HK-2 (cell line): ENCODE data around the gene RICTOR.
"Not testable (repeated sequence)": the region's sequence is repeated elsewhere in the genome, so short reads cannot be mapped to it uniquely, and the experiment has no call there.

Source experiments
- DNase-seq: peaks from one replicate; pipeline ENCODE4 v3.0.0-alpha.2; 2018; ENCODE audit not compliant: unreplicated experiment

Gene RICTOR

DNA sequence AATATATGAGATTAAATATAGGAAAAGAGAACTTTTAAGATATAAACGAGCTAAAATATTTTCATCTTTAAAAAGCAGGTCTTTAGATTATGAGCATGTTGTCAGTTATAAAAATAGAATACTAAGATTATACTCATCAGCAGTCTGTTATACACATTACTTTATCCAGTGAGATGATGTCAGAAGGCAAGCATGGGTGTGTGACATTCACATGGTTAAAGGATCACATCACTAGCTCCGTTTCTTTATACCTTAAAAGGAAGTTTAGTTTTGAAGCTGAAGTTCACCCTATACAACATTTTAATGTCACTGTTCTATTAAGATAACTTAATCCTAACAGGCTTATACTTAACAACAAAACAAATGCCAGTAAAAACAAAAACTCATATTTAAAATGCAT, 59.6 kb downstream of the RICTOR start:
- no peak for DNase-seq

DNA sequence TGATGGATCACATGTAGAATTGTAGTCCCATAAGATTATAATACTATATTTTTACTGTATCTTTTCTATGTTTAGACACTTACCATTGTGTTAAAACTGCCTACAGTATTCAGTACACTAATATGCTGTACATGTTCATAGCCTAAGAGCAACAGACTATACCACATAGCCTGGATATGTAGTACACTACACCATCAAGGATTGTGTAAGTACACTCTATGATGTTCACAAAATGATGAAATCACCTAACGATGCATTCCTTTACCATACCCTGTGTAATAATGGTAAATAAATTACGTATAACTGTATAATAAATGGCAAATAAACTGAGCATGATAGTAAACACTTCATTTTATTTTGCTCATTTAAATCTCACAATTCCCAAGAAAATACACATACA, 60.3 kb downstream of the RICTOR start:
- no peak for DNase-seq

- not testable (repeated sequence) for DNase-seq
Observed at GRCh38 chr5:39010958-39011357, 63.2 kb downstream of the RICTOR start.

DNA sequence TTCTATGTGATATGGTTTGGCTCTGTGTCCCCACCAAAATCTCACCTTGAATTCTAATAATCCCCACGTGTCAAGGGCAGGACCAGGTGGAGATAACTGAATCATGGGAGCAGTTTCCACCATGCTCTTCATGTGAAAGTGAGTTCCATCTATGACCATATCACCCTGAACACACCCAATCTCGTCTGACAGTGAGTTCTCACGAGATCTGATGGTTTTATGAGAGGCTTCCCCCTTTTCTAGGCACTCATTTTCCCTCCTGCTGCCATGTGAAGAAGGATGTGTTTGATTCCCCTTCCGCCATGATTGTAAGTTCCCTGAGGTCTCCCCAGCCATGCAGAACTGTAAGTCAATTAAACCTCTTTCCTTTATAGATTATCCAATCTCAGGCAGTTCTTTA, 64.2 kb downstream of the RICTOR start:
- no peak for DNase-seq

- DNase-seq: no peak
Observed at GRCh38 chr5:39009280-39009679, 64.9 kb downstream of the RICTOR start.

GRCh38 chr5:39006650-39007049, 67.5 kb downstream of the RICTOR start:
- DNase-seq: no peak

DNA sequence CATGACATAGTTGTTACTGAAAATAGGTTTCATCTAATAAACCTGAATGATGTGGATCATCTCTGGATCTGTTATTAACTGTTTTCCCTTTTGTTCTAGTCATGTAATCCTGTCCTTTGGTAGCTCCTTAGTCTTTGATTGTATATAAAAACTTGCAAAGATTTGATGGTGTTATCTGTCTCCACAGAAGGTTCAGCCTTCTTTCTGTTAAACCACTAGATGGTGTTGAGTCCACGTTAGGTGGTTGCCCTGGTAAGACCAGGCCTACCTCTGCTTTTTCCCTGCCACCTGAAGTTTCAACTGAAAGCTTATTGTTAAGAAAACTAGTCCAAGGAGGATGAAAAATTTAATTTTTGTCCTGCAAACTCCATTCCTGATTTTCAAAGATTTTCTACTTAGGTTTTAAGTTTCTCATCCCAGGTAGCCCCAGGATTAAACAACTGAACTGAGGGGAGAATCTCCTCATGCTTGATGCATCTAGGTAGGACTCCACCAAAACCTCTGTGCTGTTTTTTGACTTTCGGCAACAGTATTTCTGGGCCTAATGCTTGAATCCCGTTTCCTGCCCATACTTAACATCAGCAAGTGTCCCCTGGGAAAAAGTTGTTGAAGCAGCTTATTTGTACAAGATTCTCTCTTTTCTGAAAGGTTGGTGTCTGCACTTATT, 68.5 kb downstream of the RICTOR start:
- DNase-seq: no peak

GRCh38 chr5:39001683-39002082, 72.5 kb downstream of the RICTOR start:
- DNase-seq: no peak

DNA sequence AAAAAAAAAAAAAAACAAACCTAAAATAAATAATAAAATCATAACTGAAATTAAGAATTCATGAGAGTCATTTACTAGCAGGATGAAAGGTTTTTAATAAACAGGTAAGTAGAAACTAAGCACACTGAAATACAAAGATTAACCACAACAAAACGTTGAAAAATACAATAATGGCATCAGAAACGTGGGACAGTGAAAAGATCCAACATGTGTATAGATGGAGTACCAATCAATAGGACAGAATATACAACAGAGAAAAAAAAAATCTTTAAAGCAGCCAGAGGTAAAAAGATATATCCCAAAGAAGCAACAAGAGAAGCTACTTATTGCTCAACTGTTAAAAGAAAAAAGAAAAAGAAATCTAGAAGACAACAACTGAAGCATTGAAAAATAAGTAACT, 75.2 kb downstream of the RICTOR start:
- no peak for DNase-seq

DNA sequence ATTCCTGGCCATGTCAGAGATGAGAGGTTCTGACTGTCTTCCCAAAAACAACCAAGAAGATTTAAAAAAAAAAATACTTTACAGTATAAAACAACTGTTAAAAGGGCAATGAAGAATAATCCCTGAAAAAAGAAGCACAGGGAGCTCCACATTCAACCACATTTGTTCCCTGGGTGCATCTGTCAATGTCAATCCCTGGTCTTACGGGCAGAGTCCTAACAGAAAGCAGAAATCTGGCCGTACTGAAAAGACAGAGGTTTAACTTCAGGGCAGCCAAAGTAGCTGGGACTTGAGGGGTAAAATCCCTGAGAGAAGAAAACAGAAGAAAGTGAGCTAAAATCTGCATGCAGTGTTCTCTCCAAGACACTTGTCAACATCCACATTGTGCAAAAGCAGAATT, 76.6 kb downstream of the RICTOR start:
- DNase-seq: no peak

DNA sequence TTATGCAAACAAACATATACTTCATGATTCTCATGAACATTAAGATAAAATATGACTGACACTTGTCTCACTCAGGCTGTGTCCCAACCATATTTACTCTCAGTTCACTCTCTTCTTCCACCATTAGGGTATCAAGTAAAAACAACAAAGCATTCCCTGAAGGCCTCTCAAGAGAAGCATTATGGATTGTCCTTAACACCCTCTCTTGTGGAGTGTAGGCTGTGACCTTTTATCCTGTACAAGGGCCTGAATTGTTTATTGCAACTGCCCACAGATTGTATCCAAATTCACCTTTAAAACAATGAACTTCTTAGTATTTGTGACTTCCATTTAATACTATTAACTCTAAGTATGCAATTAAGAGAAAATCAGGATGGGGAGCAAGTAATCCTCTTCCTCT, 78.1 kb downstream of the RICTOR start:
- no peak for DNase-seq

- DNase-seq: no peak
Observed at GRCh38 chr5:38994324-38994927, 79.8 kb downstream of the RICTOR start.

GRCh38 chr5:38989974-38990719, 84.1 kb downstream of the RICTOR start:
- DNase-seq: not testable (repeated sequence)

DNA sequence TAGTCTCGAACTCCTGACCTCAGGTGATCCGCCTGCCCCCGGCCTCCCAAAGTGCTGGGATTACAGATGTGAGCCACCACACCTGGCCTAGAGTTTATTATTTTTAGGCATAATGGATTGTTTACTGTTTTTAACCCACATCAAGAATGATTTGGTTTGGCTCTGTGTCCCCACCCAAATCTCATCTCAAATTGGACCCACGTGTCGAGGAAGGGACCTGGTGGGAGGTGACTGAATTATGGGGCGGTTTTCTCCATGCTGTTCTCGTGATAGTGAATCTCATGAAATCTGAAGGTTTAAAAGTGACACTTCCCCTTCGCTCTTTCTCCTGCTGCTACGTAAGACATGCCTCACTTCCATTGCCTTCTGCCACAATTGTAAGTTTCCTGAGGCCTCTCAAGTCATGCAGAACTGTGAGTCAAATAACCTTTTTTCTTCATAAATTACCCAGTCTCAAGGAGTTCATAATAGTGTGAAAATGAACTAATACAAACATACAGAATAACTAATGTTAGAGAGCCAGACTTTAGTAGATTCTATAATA, 88.2 kb downstream of the RICTOR start:
- no peak for DNase-seq

DNA sequence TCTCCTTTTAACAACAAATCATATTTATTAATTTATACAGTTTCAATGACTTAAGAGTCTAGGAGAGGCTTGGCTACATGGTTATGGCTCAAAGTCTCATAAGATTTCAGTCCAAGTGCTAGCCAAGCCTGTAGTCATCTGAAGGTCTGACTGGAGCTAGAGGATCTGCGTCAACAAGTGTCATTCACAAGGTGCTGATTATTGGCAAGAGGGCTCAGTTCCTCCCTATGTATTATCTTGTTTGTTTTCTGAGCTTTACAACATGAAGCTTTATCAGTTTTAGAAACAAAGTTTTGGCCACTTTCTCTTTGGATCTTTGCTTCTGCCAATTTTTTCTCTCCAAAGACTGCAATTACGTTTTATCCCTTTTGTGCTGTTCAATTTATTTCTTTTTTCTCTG, 94.7 kb downstream of the RICTOR start:
- DNase-seq: no peak

- no peak for DNase-seq
Observed at GRCh38 chr5:38978036-38978435, 96.2 kb downstream of the RICTOR start.

DNA sequence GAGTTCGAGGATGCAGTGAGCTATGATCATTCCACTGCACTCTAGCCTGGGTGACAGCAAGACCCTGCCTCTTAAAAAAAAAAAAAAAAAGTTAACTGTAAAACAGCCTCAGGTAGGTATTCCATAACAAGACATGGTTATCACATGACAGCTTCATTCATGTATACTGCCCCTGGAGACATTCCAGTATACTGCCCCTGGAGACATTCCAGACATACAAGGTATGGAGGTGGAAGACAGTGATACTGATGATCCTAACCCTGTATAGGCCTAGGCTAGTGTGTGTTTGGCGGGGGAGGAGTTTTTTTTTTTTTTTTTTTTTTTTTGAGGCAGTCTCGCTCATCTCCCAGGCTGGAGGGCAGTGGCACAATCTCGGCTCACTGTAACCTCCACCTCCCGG, 105.5 kb downstream of the RICTOR start:
- no peak for DNase-seq

GRCh38 chr5:38961691-38962090, 112.5 kb downstream of the RICTOR start:
- no peak for DNase-seq

GRCh38 chr5:38953426-38954012, 120.7 kb downstream of the RICTOR start:
- no peak for DNase-seq

DNA sequence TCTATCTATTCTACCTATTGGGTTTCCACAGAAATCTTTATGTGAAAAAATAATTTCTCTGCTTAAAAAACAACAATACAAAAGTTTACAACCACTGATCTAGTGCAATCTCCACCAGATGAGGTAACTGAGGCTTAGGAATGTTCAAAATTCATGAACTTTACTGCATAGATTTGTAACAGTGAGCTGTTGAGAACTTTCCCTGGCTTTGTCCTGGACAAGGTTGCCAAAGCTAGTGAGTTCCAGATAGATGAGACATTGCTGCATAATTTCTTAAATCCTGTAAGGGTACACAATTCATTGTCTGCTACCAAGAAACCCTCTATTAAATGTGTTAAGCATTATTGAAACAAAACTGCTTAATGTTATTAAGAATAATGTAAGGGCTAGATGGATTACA, 125.7 kb downstream of the RICTOR start:
- DNase-seq: no peak

DNA sequence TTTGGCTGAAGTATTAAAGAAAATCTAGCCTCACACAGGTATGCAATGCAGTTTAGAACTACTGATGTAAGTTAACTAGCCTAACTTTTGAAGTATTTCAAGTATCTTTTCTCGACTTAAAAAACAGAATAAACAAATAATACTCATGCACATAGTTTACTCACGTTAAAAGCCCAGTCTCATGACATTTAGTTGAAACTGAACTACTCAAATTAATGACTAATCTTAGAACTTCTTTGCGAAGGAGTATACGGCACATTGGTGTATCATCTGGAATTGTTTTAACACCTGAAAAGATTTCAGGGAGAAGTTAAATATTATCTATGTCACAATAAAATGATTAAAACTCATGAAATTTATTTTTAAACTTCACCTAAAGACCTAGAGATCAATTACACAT, 129.9 kb downstream of the RICTOR start:
- no peak for DNase-seq

DNA sequence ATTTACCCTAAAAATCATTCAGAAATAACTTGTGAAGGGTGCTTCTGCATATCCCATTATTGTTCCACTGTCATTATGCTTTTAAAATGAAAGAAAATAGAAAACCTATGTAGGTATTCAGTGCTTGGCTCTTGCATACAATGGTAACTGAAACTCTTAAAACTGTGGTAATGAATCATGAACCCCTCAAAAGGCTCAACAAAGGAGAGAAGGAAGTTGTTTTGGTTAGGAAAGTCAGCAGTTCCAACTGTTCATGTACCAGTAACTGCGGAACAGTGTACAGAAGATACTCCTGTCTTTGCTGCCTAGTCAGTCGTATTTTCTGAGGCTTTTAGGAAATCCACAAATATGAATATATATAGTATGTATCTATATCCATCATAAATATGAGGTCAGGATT, 132.3 kb downstream of the RICTOR start:
- no peak for DNase-seq
